HG03139 (cell line): ENCODE results near the gene SLC8A1.

Source experiments
- ATAC-seq: cut with Tn5 transposase; IDR thresholded peaks from one replicate; pipeline ENCODE4 v1.9.1; 2021; ENCODE audit not compliant: unreplicated experiment

Gene SLC8A1

DNA sequence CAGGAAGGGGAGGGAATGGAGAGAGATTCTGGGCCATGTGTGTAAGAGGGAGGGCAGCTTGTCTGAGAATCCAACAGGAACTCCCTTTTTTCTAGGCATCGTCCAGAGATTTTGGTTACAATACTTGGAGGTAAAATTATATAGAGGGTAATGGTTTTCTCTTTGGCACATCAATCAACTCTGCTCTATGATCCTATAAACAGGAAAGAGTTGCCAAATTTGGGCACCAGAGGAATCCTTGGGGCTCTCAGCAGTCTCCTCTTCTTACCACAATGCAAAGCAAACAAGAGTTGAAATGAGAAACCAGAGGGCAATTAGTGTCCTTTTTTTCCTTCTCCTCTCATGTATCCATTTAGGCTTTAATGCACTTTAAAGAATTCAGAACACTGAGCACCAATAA is 243.4 kb downstream of the SLC8A1 start:
- no peak for ATAC-seq

DNA sequence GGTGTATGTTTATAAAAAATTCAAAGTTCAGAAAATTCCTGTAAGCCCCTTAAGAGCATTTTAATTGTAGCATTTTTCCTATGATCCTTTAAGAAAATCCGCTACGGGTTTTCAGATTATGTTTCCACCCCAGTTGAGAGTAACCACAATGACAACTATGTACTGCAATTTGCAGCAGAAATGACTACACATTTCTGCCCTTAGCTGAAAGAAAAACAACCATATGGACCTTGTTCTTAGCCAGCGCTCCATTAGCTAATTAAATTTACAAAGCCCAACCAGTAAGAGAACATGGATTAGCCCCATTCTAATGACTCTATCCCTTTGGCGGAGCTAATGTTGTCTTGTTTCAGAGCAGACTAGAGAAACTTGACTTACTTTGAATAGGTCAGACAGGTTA is 247.6 kb downstream of the SLC8A1 start:
- ATAC-seq, result no peak

DNA sequence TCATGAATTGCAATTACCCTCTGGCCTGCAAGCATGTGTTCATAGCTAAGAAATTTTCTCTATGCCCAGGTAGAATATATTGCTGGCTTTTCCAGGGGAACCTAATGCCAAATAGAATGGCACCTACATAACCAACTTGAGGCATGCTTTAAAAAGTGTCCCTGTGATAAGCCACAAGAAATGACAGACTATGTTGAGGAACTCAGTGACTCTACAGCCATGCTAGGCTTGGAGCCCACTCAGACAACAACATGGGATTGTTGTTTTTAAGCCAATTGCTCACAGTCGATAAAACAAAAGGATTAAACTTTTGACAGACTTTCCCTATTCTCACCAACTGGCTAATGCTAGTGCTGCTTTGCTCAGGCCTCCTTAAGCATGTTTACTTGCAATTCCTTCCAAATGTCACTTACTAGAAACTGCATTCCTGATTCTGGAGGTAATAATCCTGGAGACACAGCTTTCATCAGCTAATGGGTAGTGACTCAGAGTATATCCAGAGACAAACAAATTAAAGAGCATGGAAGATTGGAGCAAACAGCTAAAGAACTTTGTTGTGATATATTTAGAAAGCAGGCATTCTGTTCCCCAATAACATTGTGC is 249.0 kb downstream of the SLC8A1 start:
- ATAC-seq, result no peak

DNA sequence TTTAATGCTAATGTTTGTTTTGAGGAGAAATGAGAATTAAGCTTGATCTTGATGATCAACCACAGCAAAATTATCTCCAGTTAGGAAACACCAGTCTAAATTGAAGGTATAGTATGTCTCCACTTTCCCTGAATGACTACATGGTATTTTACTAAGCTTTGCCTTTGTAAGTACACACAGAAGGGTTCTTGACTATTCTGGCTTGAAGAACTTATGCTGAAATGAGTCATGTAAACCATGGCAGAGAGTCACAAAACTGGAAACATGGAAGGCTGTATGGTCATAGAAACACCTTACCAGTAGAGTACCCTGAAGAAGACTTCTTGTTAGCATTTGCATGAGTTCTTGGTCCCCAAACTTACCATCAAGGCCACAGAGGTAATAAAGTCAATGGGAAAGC is 250.5 kb downstream of the SLC8A1 start:
- ATAC-seq, result no peak

DNA sequence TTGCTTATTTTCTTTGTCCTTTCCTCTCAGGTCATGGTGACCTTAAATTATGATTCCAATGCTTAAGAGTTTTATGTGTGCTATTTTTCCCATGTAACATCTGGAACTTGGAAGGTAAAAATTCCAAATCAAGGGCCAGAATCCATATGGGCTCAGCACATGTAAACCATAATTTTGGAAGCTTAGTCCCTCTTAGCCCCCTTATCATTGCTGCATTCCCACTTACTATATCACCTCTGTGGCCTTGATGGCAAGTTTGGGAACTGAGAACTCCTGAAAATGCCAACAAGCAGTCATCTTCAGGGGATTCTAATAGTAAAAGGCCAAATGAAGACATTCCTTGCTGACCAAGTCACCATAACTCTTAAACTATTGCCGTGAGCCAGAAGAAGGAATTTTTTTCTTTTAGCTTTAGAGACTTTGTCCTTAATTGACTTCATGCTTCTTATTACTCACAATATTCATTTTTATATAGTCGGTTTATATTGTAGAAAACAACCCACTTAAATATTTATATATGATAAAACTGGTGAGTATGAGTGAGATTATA is 251.4 kb downstream of the SLC8A1 start:
- no peak for ATAC-seq

DNA sequence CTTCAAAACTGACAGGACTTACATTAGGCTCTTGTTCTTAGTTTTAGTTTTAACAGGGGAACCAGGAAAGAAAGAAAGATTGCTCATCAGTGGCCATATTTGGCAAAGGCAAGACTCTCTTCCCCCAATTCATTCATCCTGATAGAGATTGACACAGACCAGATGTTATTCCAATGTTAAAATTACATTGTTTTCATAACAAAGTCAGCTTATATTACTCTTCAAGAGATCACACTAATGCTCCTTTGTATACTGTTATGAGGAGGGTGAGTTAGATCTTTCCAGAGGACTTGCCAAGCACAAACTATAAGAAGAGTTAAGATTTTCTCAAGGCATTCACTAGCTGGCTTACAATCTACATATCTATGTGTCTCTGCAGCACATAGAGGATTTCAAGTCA is 252.1 kb downstream of the SLC8A1 start:
- no peak for ATAC-seq

DNA sequence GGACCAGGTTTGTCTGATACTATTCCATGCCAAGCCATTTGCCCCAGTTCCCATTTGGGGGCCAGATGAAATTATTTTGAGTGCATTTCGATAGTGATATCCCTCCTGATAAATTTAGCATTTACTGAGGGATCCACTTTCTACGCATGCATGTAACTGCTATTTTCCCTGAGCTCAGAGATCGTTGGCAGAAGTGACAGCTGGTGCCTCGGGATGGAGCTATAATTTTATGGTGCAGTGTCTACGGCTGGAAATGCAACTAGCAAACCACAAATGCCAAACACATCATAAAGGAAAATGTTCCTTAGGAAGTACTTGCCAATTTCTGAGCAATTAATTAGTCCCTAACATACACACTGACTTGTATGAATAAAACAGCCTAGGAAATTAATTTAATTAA is 254.8 kb downstream of the SLC8A1 start:
- no peak for ATAC-seq

DNA sequence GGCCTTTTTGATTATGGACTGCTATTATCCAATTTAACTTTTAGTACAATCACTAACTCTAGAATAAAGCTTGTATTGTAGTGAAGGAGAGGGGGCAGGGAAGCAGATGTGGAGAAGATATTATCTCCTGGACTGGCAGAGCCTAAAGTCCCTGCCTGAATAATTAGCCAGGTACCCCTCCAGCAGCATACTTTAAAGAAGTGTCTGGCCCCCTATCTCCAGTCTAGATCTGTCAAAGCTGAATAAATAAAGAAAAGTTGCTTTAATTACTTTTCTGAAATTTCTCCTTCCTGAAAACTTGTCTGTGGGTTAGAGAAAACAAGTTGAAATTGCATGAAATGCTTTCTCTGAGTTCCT is 258.2 kb downstream of the SLC8A1 start:
- ATAC-seq, result no peak

DNA sequence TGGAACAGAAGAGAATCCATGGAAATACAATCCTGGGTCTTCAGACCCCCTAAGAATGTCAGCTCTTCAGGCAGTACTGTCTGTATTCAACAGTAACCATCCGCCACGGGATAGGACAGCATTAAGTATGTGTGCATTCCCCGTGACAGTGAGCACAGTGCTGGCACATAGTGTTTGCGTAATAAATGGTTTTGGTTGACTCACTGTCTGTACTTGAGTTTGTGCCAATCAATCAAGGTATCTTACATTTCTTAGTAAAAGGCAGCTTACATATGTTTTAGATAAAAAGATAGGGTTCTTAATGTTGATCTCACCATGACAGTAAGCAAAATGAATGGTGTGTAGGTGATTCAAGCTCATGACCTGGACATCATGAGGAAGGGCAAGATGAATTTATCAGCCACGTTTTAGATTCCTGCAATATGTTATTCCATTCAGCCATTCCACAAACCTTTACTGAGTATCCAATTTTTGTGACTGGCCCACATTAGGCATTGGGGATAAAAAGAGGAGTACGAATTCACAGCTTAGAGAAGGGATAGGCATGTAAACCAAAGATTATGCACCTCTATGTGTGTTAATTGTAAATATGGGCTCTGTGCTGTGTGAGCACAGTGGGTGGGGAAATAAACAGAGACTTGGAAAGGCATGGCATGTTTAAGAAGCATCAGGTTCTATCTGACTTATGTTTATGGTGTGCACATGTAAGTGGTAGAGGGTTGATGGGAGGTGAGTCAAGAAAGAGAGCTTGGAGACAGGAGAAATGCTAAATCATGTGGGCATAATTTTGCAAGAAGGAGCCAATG is 258.8 kb downstream of the SLC8A1 start:
- ATAC-seq, result no peak

DNA sequence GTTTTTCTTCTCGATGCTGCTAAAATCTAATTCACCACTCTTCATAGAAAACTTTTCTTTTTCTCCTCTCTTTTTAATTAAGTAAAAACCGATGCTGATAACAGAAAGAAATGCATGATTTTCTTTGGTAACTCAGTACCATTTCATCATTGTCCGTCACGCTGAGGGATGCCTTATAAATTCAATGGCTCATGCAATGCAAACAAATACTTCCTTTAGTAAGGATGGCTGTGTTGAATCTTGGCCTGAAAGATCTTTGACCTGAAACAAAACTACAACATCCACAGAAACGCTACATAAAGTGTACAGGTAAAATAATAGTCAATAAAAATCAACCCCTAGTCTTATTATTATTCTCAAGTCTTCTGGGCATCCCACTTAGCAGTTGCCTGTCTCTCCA is 261.4 kb downstream of the SLC8A1 start:
- no peak for ATAC-seq

DNA sequence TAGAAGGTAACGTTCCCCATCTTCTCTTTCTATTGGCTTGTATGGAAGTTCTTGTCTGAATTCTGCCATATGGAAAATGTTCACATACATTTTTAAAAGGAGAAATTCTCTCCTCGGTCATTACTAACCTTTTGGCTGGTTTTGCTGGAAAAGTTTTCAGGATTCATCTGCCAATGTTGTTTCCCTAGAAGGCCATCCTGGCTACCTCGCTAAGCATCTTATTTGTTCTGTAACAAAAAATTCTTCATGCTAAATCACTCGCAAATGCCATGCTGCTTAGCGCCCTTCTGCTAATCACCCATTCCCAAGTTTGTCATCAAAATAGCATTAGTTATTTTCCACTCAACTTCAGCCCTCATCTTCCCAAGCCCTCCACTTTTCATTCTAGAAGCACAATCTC is 262.0 kb downstream of the SLC8A1 start:
- no peak for ATAC-seq

DNA sequence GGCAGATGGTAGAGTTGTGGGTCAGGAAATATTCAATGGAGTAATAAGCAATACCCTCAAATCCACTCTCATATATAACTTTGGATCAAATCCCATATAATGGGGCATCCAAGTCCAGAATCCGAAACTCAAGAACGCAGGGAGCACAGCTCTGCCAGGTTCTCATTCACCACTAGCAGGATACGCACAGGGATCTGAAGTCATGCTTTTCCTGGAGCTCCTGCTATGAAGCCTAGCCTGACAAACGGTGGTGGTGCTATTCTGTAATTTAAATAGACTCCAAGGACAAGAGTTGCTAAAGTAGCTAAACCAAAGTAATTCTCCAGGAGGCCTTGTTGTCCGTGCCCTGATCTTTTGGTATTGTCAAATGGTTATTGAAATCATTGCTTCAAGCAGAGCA is 264.8 kb downstream of the SLC8A1 start:
- no peak for ATAC-seq

DNA sequence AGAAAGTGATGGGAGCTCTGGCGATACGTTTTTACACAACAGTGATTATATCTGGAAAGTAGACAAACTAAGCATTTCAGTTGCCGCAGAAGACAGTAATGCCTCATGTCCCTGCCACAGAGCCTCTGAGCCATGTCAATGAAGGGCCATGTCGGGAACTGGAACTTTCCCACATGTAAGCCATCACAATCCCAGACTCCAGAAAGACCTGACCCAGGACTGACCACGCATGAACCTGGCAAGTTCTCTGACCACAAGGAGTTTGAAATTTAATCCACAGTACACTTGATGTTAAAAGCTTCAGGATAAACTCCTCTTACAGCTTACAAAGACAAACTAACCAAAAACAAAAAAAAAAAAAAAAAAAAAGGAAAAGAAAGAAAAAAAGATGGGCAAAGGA is 267.3 kb downstream of the SLC8A1 start:
- ATAC-seq, result no peak

DNA sequence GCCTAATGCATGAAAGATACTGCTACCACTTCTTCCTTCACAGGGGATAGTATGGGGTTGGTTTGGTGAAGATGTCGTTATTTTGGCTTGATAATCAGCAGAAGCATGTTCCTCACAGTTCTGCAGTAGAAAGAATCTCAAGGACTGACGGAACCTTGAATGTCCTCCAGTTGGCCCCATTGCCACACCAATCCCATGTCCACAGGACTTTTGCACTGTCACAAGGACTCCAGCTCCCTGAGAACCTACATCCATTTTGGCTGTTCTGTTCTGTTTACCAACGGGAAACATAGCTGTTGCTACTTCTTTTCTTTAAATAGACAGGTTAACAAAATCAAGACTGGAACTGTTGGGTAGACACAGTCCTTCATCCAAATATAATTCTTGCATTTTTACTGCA is 270.0 kb downstream of the SLC8A1 start:
- ATAC-seq, result no peak

DNA sequence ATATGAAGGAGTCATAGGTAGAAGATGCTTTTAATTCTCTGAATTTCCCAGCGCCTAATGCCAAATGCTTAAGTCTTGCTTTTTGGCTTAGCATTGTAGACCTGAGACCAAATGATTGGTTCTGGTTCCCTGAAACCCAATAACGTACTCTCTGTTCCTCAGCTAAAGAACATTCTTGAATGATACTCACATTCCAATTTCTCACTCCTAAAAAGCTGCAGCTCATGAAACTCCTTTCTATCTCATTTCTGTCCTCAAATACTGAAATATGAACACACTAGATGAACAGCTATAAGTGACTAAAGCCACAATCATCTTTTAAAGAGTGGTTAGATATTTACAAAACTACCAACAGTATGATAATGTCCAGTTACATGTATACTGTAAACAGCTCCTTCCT is 272.1 kb downstream of the SLC8A1 start:
- no peak for ATAC-seq

DNA sequence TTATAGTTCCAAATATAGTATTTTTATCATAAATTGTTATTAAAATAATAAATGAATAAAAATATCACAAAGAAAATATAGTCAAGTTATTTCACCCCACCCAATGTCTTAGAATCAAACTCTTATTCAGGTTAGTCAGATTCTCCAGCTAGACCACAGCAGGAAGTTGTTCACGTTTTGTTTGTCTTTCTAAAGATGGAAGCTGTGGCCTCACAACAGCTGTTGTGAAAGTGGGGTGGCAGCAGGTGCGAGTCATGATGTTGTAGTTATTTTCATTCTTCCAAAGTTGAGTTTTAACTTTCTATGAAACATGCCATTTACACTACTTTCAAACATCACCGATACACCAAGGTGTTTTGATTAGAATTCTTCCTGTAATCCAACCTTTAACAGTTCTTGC is 272.9 kb downstream of the SLC8A1 start:
- ATAC-seq, result peak; percentile 66

DNA sequence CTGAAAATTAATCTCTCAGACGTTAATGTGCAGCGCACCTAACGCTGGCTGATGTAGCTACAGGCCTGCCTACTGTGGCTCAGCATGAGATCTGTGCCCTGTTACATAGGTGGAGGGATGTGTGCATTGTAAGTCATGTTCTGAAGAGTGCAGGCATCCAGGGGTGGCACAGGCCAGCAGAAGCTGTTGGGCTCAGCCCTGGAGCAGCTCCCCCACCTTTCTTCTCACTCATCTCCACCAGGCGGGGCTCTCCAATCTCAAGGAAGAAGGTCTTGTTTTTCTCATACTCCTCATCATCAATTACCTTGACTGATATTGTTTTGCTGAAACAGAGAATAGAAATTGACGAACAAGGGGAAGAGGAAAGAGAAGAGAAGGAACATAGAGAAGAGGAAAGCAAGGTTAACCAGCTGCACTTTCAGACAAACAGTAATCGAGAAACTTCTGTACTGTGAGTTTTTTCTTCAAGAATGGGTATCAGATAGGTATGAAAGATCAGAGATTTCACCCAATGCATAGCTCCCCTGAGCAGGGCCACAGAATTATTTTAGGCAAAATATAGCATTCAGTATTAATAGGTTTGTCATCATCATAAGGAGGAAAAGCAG is 273.6 kb downstream of the SLC8A1 start:
- no peak for ATAC-seq

DNA sequence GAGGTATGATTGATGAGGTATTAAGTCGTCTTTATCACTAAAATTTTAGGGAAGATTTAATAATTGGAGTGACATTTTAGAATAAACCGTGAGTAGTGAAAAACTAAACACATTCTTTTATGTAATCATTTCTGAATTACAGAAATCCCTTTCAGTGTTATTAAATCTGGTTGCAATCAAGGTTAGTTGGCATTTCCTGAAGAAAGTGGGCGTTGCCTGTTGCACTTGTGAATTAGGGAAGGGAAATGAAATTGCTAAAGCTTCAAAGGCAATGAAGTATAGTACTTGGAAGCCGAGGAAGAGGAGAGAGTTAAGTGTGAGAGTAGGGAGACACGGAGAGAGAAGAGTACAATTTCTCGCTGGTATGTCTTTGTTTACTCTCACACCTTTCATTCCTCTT is 274.5 kb downstream of the SLC8A1 start:
- ATAC-seq, result no peak

DNA sequence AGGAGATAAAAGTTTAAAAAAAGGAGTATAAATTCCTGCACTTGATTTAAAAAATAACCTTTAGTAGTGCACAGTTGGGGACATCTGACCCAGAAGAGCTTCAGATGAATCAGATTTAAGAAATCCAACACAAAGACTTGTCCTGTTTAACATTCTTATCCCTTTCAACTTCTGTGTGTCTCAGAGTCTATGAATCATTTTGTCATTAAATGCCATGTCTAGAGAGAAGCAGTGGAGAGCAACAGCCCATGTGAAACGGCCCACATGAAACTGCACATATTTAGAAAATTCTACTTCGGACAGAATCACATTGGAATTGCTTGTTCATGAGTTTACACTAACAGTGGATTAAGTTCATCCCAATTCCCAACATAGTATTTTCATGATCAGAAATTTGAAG is 278.6 kb downstream of the SLC8A1 start:
- ATAC-seq, result no peak

DNA sequence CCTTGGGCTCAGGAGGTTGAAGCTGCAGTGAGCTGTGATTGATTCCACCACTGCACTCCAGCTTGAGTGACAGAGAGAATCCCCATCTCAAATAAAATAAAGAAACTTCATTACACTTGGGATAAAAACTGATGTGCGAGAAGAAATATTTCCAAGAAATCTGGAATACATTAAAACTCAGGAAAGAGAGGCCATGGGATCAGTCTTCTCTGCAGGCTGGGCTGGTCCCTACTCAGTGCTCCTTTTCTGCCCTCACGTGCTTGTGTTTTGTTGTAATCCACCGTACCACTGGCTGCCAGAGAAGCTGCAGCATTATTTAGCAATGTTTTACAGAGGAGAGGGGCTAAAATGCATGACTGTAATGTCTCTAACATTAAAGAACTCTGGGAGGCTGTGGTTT is 282.0 kb downstream of the SLC8A1 start:
- ATAC-seq, result no peak

DNA sequence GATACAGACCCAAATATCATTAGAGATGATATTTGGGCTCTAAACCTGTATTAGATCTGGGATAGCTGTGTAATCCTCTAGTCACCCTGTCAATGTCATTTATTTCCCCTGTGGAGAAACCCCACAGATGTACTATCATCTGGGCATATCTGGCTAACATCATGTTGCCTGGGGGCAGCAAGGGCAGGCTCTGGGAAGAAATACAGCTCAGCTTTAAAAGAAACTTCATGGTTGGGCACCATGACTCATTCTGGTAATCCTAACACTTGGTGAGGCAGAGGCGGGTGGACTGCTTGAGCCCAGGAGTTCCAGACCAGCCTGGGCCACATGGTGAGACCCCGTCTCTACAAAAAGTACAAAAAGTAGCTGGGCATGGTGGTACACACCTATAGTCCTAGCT is 282.5 kb downstream of the SLC8A1 start:
- ATAC-seq, result no peak

DNA sequence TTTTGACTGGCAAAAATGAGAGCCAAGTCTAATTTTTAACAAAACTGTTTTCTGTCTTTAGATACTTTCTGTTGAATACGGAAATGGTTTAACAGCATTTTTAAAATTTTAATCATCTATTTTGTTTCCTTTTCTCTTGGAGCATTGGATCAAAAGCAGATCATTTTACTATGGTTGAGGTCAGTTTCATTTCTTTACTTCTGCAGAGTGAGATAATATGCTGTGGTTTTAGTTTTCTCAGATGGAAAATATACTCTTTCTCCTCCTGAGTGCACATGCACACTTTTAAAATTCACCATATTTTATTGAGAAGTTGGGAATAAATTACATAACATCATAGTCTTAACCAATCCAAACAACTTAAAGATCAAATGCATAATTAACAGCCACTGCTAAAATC is 283.3 kb downstream of the SLC8A1 start:
- no peak for ATAC-seq
